ENCODE data around the gene SLC10A1. TPM values are rescaled to one million over a fixed set of nuclear protein-coding genes. Genes with fewer than 3 reads are reported as not detected.

SLC10A1 gene
- total and polyA plus RNA-seq, 2 of the 8 experiments (the other 6 are each of a cell fraction or from before 2014, with no cell fraction given), result not detected

- Histone ChIP-seq H3K27me3 (replicated peaks in 1 of 4; ENCODE audit: control insufficient read depth in 3 of 4, extremely low read depth in 1 of 4, insufficient read depth in 3 of 4, low read length in 3 of 4) (no peaks in the 10 kb centered on the region), H3K56ac (replicated peaks; ENCODE audit: insufficient read length, low read depth, low read length) (no peak overlapping the region), H3K4me1 (replicated peaks in 1 of 4; ENCODE audit: control insufficient read depth in 3 of 4, insufficient read depth in 4 of 4, low read length in 3 of 4) (peaks cover 0 to 5% (median 3%) of the 10 kb centered on the region in 4 experiments; a peak in 5 of 7 replicates), H4K91ac (replicated peaks; ENCODE audit: insufficient read length, low read length) (no peak overlapping the region), H3K4ac (replicated peaks; ENCODE audit: insufficient read length, low read depth, low read length) (no peak overlapping the region), H3K9ac (replicated peaks in 1 of 4; ENCODE audit: extremely low read depth in 1 of 4, low read depth in 3 of 4, low read length in 3 of 4) (0 out of 7 replicates have a peak overlapping the region, but pooled peaks of 1 of the 4 experiments have one; percentile 11), H2BK20ac (ENCODE audit: low read length) (no peak overlapping the region), H4K8ac (ENCODE audit: extremely low read depth, insufficient read depth, low read length) (no peak overlapping the region), H3K18ac (ENCODE audit: extremely low read depth, low read length) (no peak overlapping the region), H3K23ac (ENCODE audit: insufficient read length) (no peak overlapping the region), H2BK120ac (replicated peaks; ENCODE audit: low read depth, low read length) (no peak overlapping the region), H2AK5ac (ENCODE audit: low read depth, low read length) (no peak overlapping the region), H2BK15ac (ENCODE audit: low read length) (no peak overlapping the region), H3K14ac (ENCODE audit: insufficient read length) (no peak overlapping the region), H3K79me1 (ENCODE audit: low read depth, low read length) (peaks cover 9% of the 10 kb centered on the region; the same call in 1 of the 2 replicates), H3K79me2 (ENCODE audit: control insufficient read depth in 1 of 2, insufficient read depth in 2 of 2, low read length in 2 of 2) (peaks cover 6 to 41% of the 10 kb centered on the region in 2 experiments), H2AFZ (ENCODE audit: low read length) (no peak overlapping the region), H2BK5ac (ENCODE audit: low read depth, low read length) (no peak overlapping the region), H3K4me2 (ENCODE audit: insufficient read depth in 1 of 2, low read depth in 2 of 2, low read length in 2 of 2) (peak overlapping the region; percentile 62 to 70; a peak in 3 of 4 replicates), H2BK12ac (ENCODE audit: low read depth, low read length) (no peak overlapping the region), H3K36me3 (ENCODE audit: control insufficient read depth in 2 of 4, insufficient read depth in 4 of 4, low read length in 3 of 4) (peaks cover 39 to 61% (median 56%) of the 10 kb centered on the region in 4 experiments), H3K4me3 (ENCODE audit: extremely low read depth in 1 of 4, insufficient read depth in 2 of 4, low read depth in 3 of 4, low read length in 4 of 4) (peak overlapping the region in 2 of 4 experiments; percentile 95 to 99; a peak in 5 of 8 replicates), H3K9me3 (ENCODE audit: insufficient read depth in 2 of 2, low read depth in 1 of 2, low read length in 1 of 2) (no peaks in the 10 kb centered on the region), H3K27ac (ENCODE audit: low read depth, low read length) (no peak overlapping the region), H3K23me2 (ENCODE audit: low read depth, low read length) (peaks cover 3% of the 10 kb centered on the region; the same call in 1 of the 2 replicates), H4K5ac (ENCODE audit: insufficient read length, low read depth, low read length) (no peak overlapping the region), H4K20me1 (replicated peaks in 1 of 2; ENCODE audit: control insufficient read depth in 1 of 2, insufficient read depth in 2 of 2, low read length in 2 of 2) (peaks cover 14 to 15% of the 10 kb centered on the region in 2 experiments)
- 91% methylated on average over 8 of the region's 8 CpGs; no CpG with 5 or more reads in 1 of the 2 experiments for WGBS, 2 experiments (ENCODE audit: extremely low coverage in 1 of 2, insufficient coverage in 1 of 2, insufficient read length in 1 of 2, insufficient replicate concordance in 2 of 2, low coverage in 1 of 2, low lambda C conversion rate in 2 of 2, missing lambda C conversion rate in 1 of 2)
- ChIA-PET POLR2A (ENCODE audit: partially characterized antibody) (interaction anchor here (1.0 to 3.8 kb wide), 7 partner anchors 10 to 220 kb away, joined by 3 to 39 read pairs (median 6); no protein-coding TSS in a partner anchor), CTCF (ENCODE audit: partially characterized antibody) (interaction anchor here (0.6 kb wide), 1 partner anchor 162 kb away, joined by 4 read pairs; no protein-coding TSS in a partner anchor)
- FAIRE-seq (no peak), DNase-seq (ENCODE audit: low read depth in 1 of 2, low spot score in 2 of 2) (no peak)
- no peak for TF ChIP-seq JUND (IDR thresholded peaks at IDR 0.05; ENCODE audit: low read length)
- no peak for TF ChIP-seq TEAD4 (IDR thresholded peaks at IDR 0.05; ENCODE audit: low read depth, low read length)
- no peak for TF ChIP-seq RNF2 (IDR thresholded peaks at IDR 0.05; ENCODE audit: borderline replicate concordance, low read depth, low read length, missing control alignments, poor library complexity, severe bottlenecking)
- no peak for TF ChIP-seq GABPA (IDR thresholded peaks at IDR 0.05; ENCODE audit: borderline replicate concordance, insufficient read depth, low read length)
- no peak for TF ChIP-seq NRF1 (IDR thresholded peaks at IDR 0.05; ENCODE audit: low read depth, low read length)
- TF ChIP-seq NANOG (IDR thresholded peaks at IDR 0.05; ENCODE audit: insufficient read depth, low read depth, low read length, poor library complexity, severe bottlenecking), result no peak
- no peak for TF ChIP-seq SP2 (IDR thresholded peaks at IDR 0.05; ENCODE audit: low read length)
- TF ChIP-seq JUN (IDR thresholded peaks at IDR 0.05; ENCODE audit: low read depth, low read length), result no peak
- TF ChIP-seq CEBPB (IDR thresholded peaks at IDR 0.05; ENCODE audit: low read depth, low read length), result no peak
- no peak for TF ChIP-seq RAD21 (IDR thresholded peaks at IDR 0.05 in 1 of 2, conservative IDR thresholded peaks at IDR 0.05 in 1 of 2; ENCODE audit: low read depth in 2 of 2, low read length in 2 of 2)
- no peak for TF ChIP-seq KDM1A (IDR thresholded peaks at IDR 0.05; ENCODE audit: borderline replicate concordance, low read length)
Observed at GRCh38 chr14:69768873-69769272, 28.2 kb downstream of the SLC10A1 start.

All from H1 (cell line).